Upper lobe of left lung (tissue), 6 donors: ENCODE measurements around the gene MYLIP. TPM values are rescaled to one million over a fixed set of nuclear protein-coding genes. Genes with fewer than 3 reads are reported as not detected.

Source experiments
- ATAC-seq, 2 donors: fragments of 200-7000 bp; cut with Tn5 transposase; one replicate each; pipeline ENCODE4 v1.9.1; 2022; ENCODE audit warnings: mild to moderate bottlenecking in 2 of 2, moderate library complexity in 2 of 2; ENCODE audit not compliant: low FRiP score in 2 of 2
- DNase-seq, 2 donors: peaks; one replicate each; pipeline ENCODE4 v3.0.0-alpha.2; 2019 to 2020
- H3K27ac ChIP-seq, 4 donors: fragments of 200-600 bp; sonication (generic); one replicate each; pipeline ENCODE4 v1.5.1; 2016 to 2019
- H3K27me3 ChIP-seq, 4 donors: fragments of 200-600 bp; sonication (generic); one replicate each; pipeline ENCODE4 v1.5.1; 2017 to 2019
- H3K36me3 ChIP-seq, 4 donors: fragments of 200-600 bp; sonication (generic); one replicate each; pipeline ENCODE4 v1.5.1; 2016 to 2019
- H3K4me1 ChIP-seq, 4 donors: fragments of 200-600 bp; sonication (generic); one replicate each; pipeline ENCODE4 v1.5.1; 2018 to 2019
- H3K4me3 ChIP-seq, 4 donors: fragments of 200-600 bp; sonication (generic); one replicate each; pipeline ENCODE4 v1.5.1; 2017 to 2019; ENCODE audit warnings: mild to moderate bottlenecking in 2 of 4, moderate library complexity in 1 of 4
- H3K9me3 ChIP-seq, 4 donors: fragments of 200-600 bp; sonication (generic); one replicate each; pipeline ENCODE4 v1.5.1; 2018 to 2019
- CTCF ChIP-seq, 6 experiments: fragments of 450-650 bp in 4 of 6; fragments of 200-600 bp in 2 of 6; sonication (generic) in 2 of 6; IDR thresholded peaks; one replicate each; pipeline ENCODE4 v1.5.1; 2016 to 2019; ENCODE audit warnings: antibody characterized with exemption in 6 of 6
- EP300 ChIP-seq, 4 donors: sonication (generic); formaldehyde crosslinking; IDR thresholded peaks; one replicate each; pipeline ENCODE4 v1.5.1; 2017; ENCODE audit warnings: antibody characterized with exemption in 4 of 4, control low read depth in 2 of 4
- POLR2A ChIP-seq, 4 donors: fragments of 450-650 bp; IDR thresholded peaks; one replicate each; pipeline ENCODE4 v1.5.1; 2016 to 2017; ENCODE audit warnings: antibody characterized with exemption in 4 of 4, mild to moderate bottlenecking in 2 of 4
- POLR2AphosphoS5 ChIP-seq, 2 donors: sonication (generic); formaldehyde crosslinking; IDR thresholded peaks; one replicate each; pipeline ENCODE4 v1.5.1; 2017; ENCODE audit warnings: antibody characterized with exemption in 2 of 2
- WGBS, 2 donors: methylation state at CpG; one replicate each; pipeline ENCODE4 v1.1.5; 2017 to 2018; 5-methylcytosine and 5-hydroxymethylcytosine counted together
- total RNA-seq, 6 donors: library from RNA; depleted of rRNA in 4 of 6; stranded (reverse); fragments of >200 nt in 4 of 6; gene quantifications; one replicate each; pipeline versions ENCODE4 v1.1.0 to v1.2.1, GENCODE V29; 2016 to 2021
- donor health status: DM: no; HTN: no; CAD: no; lungs with moderate emphysema.
- donor health status: DM: no; HTN: yes; CAD: no; lungs with severe emphysema.

MYLIP gene
- total RNA-seq, 6 donors from 2014 or later, result 29.9 to 95.3 (median 43.9) TPM

- Histone ChIP-seq H3K4me3 (no peak overlapping the region), H3K27me3 (no peaks in the 10 kb centered on the region), H3K9me3 (no peaks in the 10 kb centered on the region), H3K27ac (no peak overlapping the region), H3K4me1 (peaks cover 0 to 3% (median 2%) of the 10 kb centered on the region in 4 donors), H3K36me3 (no peaks in the 10 kb centered on the region)
- ATAC-seq, result no peak
- no peak for DNase-seq
- WGBS, 2 donors, result 89 to 93% methylated on average over 7 to 11 of the region's 11 CpGs
- no peak for TF ChIP-seq POLR2A (IDR thresholded peaks at IDR 0.05)
- TF ChIP-seq POLR2AphosphoS5 (IDR thresholded peaks at IDR 0.05), result no peak
- no peak for TF ChIP-seq CTCF (IDR thresholded peaks at IDR 0.05)
- no peak for TF ChIP-seq EP300 (IDR thresholded peaks at IDR 0.05)
These were observed 31.9 kb downstream of the MYLIP start for GRCh38 chr6:16160794-16161193.

DNA sequence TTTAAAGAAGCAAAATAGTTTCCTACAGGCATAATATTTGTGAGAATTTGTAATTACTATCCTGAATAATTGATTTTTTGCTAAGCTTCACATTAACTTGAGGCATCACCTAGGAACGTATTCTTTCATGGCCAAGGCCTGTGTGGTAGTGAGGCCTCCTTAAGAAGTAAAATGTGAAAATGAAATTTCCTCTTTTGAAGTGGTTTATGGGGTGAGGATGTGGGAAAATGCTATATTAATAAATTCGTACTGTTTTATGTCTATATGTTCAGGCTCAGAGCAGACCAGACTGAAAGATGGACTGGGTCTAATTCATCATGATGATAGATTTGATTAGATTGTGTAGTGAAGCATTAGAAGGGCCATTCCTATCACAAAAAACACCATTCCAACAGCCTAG, 33.1 kb downstream of the MYLIP start:
- 81% methylated on average over 2 of the region's 2 CpGs for WGBS, 2 donors
- no peak overlapping the region for H3K4me3 ChIP-seq
- peaks cover 3 to 15% (median 12%) of the 10 kb centered on the region in 4 donors for H3K4me1 ChIP-seq
- ATAC-seq (no peak), DNase-seq (no peak)
- H3K27me3 ChIP-seq, result no peaks in the 10 kb centered on the region
- no peaks in the 10 kb centered on the region for H3K9me3 ChIP-seq
- no peak overlapping the region for H3K27ac ChIP-seq
- TF ChIP-seq POLR2A (IDR thresholded peaks at IDR 0.05) (no peak), POLR2AphosphoS5 (IDR thresholded peaks at IDR 0.05) (no peak), EP300 (IDR thresholded peaks at IDR 0.05) (no peak), CTCF (IDR thresholded peaks at IDR 0.05) (no peak)
- no peaks in the 10 kb centered on the region for H3K36me3 ChIP-seq

- peaks cover 3 to 25% (median 20%) of the 10 kb centered on the region in 4 donors for H3K4me1 ChIP-seq
- no peaks in the 10 kb centered on the region for H3K27me3 ChIP-seq
- H3K27ac ChIP-seq, result no peak overlapping the region
- no peaks in the 10 kb centered on the region for H3K36me3 ChIP-seq
- H3K4me3 ChIP-seq, result no peak overlapping the region
- no peak for ATAC-seq
- WGBS, 2 donors, result 78 to 100% methylated on average over 1 of the region's 1 CpG
- TF ChIP-seq CTCF (IDR thresholded peaks at IDR 0.05) (no peak), EP300 (IDR thresholded peaks at IDR 0.05) (no peak), POLR2A (IDR thresholded peaks at IDR 0.05) (no peak), POLR2AphosphoS5 (IDR thresholded peaks at IDR 0.05) (no peak)
- no peaks in the 10 kb centered on the region for H3K9me3 ChIP-seq
- DNase-seq, result no peak
These were observed 34.2 kb downstream of the MYLIP start for GRCh38 chr6:16163066-16163465.

DNA sequence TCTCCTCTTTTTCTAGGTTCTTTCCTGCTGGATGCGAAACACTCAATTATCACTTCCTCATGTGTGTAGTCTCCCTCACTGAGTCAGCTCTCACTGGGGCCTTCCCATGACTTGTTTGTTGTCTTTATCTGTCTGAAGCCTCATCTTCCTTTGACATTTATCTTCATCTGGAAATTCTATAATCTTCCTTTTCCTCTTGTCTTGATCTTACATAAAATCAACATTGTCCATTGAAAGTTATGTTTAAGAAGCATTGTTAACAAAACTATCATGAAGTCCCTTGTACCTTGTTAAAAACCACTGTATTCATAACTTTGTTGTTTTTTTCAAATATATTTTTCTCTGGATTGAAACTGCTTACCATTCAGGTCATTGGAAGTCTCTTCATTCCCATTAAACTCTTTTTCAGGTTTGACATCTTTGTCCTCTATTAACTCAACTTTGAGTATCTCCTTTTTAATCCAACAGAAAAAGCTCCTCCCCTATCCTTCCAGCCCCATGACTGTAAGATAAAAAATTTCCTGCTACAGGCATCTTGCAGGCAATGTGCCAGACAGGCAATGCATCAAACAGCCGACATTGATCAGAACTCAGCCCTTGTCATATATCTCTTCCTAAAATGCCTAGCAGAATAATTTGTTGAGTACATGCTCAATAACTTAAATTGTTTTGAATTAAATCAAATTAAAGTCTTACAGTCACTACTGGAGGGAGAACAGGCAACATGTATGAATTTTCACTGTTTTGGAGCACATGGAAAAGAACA, 34.8 kb downstream of the MYLIP start:
- TF ChIP-seq EP300 (IDR thresholded peaks at IDR 0.05), result no peak
- no peak for TF ChIP-seq CTCF (IDR thresholded peaks at IDR 0.05)
- TF ChIP-seq POLR2AphosphoS5 (IDR thresholded peaks at IDR 0.05), result no peak
- TF ChIP-seq POLR2A (IDR thresholded peaks at IDR 0.05), result no peak
- Histone ChIP-seq H3K27me3 (no peaks in the 10 kb centered on the region), H3K36me3 (no peaks in the 10 kb centered on the region), H3K27ac (no peak overlapping the region), H3K9me3 (no peaks in the 10 kb centered on the region), H3K4me1 (peaks cover 7 to 31% (median 22%) of the 10 kb centered on the region in 4 donors), H3K4me3 (no peak overlapping the region)
- WGBS, 2 donors, result 47 to 65% methylated on average over 2 of the region's 2 CpGs
- DNase-seq, result no peak
- no peak for ATAC-seq

DNA sequence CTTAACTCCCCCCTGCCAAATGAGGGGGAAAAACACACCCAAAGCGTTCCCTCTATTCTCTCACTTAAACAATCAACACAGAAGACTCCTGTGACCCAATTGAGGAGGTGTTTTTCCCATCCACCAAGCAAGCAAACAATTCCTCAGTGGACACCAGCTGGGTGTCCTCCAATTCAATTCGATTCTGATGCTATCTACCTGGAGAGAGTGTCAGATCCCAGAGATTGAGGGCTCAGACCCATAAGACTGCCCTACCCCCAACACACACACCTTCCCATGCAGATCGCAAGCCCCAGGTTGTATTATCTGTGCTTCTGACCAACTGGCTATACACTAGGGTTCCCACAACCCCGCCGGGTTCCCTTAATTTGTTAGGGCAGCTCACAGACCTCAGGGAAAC, 36.8 kb downstream of the MYLIP start:
- H3K9me3 ChIP-seq, result no peaks in the 10 kb centered on the region
- ATAC-seq, result no peak
- no peak overlapping the region for H3K4me3 ChIP-seq
- no peak overlapping the region for H3K27ac ChIP-seq
- H3K36me3 ChIP-seq, result no peaks in the 10 kb centered on the region
- H3K4me1 ChIP-seq, result peaks cover 9 to 35% (median 25%) of the 10 kb centered on the region in 4 donors
- no peaks in the 10 kb centered on the region for H3K27me3 ChIP-seq
- WGBS, 2 donors, result 77 to 92% methylated on average over 5 of the region's 5 CpGs
- DNase-seq, result no peak
- no peak for TF ChIP-seq CTCF (IDR thresholded peaks at IDR 0.05)
- no peak for TF ChIP-seq POLR2AphosphoS5 (IDR thresholded peaks at IDR 0.05)
- no peak for TF ChIP-seq EP300 (IDR thresholded peaks at IDR 0.05)
- TF ChIP-seq POLR2A (IDR thresholded peaks at IDR 0.05), result no peak
